IPS-18c (cell line): ENCODE results near the gene AUTS2.

ENCODE experiments used
- H3K4me3 ChIP-seq: 2 replicates; pipeline ENCODE4 v1.7.0; 2013; ENCODE audit warnings: low read depth, mild to moderate bottlenecking, low read length, moderate library complexity; ENCODE audit not compliant: insufficient read depth
- H3K9me3 ChIP-seq: one replicate; pipeline ENCODE4 v1.6.1; 2013; ENCODE audit warnings: mild to moderate bottlenecking, low read length, moderate library complexity; ENCODE audit not compliant: control insufficient read depth, insufficient read depth

The AUTS2 gene

DNA sequence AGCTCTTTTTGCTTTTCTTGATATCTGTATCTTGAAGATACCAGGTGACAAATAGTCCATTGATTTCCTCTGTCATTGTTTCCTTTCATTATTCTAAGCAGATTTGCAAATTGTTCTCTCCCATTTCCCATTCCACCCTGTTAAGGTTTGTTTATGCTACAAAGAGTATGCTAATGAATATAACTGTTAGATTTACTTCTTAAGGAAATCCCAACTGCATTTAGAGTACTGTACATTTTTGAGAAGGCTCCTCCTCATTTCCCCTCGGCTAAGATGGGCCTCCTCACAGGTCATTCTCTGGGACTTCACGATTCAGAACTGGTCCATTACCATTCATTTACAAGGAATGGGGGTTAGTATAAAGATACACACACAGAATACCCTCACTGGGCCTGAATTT lies 15.6 kb downstream of the AUTS2 start:
- no peaks in the 10 kb centered on the region for H3K9me3 ChIP-seq
- no peak overlapping the region for H3K4me3 ChIP-seq

- Histone ChIP-seq H3K9me3 (no peaks in the 10 kb centered on the region), H3K4me3 (no peak overlapping the region)
These were observed 17.4 kb downstream of the AUTS2 start for GRCh38 chr7:69615685-69616084.

DNA sequence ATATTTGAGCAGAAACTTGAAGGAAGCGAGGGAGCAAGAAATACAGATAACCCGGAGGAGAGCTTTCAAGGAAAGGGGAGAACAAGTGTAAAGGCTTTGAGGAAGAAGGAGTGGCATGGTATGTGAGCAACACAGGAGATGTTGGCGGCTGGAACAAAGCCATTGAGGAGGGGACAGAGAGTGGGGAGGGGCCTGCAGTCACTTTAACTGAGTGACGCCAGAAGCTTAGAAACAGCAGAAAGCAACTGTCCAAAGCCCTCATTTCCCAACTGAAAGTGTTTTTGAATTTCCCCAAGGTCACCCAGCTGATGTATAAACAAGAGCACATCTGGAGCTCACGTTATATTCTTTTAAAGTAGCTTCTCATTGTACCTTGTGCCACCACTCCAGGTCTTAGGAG lies 19.1 kb downstream of the AUTS2 start:
- H3K4me3 ChIP-seq = no peak overlapping the region

DNA sequence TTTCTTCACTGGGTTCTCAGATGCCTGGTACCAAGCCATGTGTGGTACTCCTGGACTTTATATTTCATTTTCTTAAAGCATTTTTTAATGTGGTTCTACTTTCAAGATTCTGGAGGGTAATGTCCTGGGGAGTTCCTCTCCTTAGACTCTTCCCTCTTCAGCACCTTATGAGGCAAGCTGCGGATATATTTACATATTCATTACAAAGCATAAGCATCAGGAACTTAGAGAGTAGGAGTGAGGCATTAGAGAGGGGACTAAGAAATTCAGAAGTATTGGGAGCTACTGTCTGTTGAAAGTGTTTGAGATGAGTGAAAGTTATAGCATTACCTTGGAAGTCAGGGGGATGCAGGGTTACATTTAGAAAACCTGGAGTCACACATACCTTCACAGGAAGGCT lies 20.8 kb downstream of the AUTS2 start:
- Histone ChIP-seq H3K4me3 (no peak overlapping the region), H3K9me3 (no peaks in the 10 kb centered on the region)

More for the DNA sequence above, 19.1 kb downstream of the AUTS2 start:
- H3K9me3 ChIP-seq = no peaks in the 10 kb centered on the region

GRCh38 chr7:69619635-69620034 lies 21.4 kb downstream of the AUTS2 start:
- no peaks in the 10 kb centered on the region for H3K9me3 ChIP-seq
- H3K4me3 ChIP-seq = no peak overlapping the region

DNA sequence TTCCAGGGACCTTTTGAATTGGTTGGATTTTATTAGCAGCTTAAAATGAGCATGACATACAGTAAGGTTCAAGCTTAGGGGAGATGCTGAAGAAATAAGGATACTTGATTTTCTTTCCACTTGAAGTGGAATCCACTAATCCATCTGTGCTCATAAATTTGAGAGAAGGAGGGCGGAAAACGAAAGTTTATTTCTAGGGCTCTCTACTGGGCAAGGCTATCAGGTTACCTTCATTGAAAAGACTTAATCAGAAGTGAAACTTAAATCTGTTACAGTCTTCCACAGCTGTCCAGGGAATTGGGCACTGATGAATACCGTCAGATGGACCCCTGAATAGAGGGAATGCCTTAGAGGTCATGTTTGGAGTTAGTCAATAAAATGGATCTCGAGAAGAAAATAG lies 21.8 kb downstream of the AUTS2 start:
- H3K9me3 ChIP-seq = no peaks in the 10 kb centered on the region
- no peak overlapping the region for H3K4me3 ChIP-seq

- H3K9me3 ChIP-seq = no peaks in the 10 kb centered on the region
- H3K4me3 ChIP-seq = no peak overlapping the region
These were observed 22.4 kb downstream of the AUTS2 start for GRCh38 chr7:69620650-69621049.

DNA sequence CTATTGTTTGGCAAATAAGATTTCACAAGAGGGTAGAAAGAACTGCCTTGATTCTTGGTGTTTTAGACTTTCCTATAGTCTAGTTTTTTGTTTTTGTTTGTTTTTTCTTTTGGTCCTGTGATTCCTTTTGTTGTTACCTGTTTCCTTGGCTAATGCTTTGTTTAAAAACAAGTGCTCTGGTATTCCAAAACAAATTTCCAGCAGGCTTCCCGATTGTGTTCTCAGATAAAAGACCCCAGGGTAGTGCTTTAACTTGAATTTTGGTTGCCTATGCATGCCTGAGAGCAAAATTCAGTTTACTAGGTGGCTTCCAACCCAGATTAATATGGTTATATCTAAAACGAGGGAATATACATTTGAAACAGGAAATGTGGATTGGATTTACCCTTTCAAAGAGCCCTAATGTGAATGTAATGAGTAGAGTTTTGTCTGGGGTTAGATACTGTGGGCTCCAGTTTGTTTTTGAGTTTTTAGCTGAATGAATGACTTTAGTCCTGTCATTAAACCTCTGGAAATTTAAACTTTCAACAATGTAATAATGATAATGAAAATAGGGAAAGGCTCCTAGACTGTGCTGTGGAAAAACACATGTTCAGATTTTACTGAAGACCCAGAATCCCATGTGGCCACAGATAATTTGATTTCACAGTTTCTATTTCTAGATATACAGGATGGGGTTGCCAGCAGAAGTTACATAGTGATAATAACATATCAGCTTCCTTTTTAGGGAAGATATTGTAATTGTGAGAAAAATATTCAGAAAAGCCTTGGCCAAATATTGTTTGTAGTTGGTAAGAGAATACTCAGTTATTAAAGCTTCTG lies 23.9 kb downstream of the AUTS2 start:
- H3K4me3 ChIP-seq = no peak overlapping the region
- H3K9me3 ChIP-seq = no peaks in the 10 kb centered on the region

GRCh38 chr7:69622960-69623359 lies 24.7 kb downstream of the AUTS2 start:
- H3K9me3 ChIP-seq = no peaks in the 10 kb centered on the region
- no peak overlapping the region for H3K4me3 ChIP-seq

- H3K9me3 ChIP-seq = peaks cover 2% of the 10 kb centered on the region
These were observed 26.4 kb downstream of the AUTS2 start for GRCh38 chr7:69624435-69625230.

GRCh38 chr7:69625238-69625637 lies 27.0 kb downstream of the AUTS2 start:
- peaks cover 2% of the 10 kb centered on the region for H3K9me3 ChIP-seq
- no peak overlapping the region for H3K4me3 ChIP-seq

More at GRCh38 chr7:69624435-69625230, 26.4 kb downstream of the AUTS2 start:
- no peak overlapping the region for H3K4me3 ChIP-seq

DNA sequence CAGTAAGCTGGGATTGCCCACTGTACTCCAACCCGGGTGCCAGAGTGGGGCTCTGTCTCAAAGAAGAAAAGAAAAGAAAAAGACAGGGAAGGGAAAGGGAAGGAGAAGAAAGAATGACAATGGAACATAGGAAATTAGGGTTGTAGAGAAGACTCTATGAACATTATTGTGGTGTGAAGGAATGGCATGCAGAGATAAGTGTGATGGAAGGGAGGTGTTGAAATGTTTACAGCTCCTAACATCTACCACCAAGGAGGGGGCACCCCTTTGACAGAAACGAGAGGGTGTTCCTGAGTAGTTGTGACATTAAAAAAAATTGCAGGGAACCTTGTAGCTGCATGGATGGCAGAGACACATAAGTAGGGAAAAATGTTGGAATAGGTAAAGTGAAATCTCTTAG lies 27.5 kb downstream of the AUTS2 start:
- peaks cover 2% of the 10 kb centered on the region for H3K9me3 ChIP-seq
- no peak overlapping the region for H3K4me3 ChIP-seq

DNA sequence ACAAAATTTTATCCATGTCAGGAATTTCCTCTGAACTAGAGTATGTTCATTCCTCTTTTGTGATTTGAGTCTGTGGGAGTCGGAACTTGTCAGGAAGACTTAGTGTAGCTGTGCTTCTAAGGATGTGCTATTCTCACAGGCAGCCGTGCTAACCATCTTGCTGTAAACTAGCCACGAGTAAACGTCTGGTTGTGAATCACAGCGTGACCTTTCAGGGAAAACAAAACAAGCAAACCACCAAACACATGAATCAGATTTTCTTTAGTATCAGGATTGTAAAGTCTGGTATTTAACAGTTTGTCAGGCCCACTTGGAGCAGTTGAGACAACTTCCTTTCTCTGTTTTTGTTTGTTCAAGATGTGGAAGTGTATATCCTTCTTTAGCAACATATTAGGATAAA lies 32.0 kb downstream of the AUTS2 start:
- H3K9me3 ChIP-seq = peaks cover 2% of the 10 kb centered on the region
- H3K4me3 ChIP-seq = no peak overlapping the region

DNA sequence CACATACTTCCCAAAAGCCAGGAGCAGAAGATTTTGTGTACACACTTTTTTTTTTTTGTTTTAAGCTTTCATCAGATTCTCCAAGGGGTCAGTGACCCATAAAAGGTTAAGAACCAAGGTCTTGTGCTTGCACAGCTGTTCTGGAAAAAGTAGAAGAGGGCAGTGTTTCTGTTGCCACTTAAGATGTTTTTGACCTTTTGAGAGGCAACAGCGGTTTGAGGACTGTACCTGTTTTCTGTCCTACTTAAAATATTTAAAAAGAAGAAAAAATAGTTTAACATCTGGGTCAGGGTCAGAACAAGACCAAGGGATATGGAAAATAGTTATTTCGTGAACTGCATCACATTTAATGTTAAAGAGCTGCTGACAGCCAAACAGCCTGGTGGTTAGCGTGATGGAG lies 32.9 kb downstream of the AUTS2 start:
- Histone ChIP-seq H3K9me3 (peaks cover 2% of the 10 kb centered on the region), H3K4me3 (no peak overlapping the region)

GRCh38 chr7:69632280-69632679 lies 34.0 kb downstream of the AUTS2 start:
- H3K9me3 ChIP-seq = peaks cover 2% of the 10 kb centered on the region
- H3K4me3 ChIP-seq = no peak overlapping the region

GRCh38 chr7:69633122-69633831 lies 35.0 kb downstream of the AUTS2 start:
- peaks cover 2% of the 10 kb centered on the region for H3K9me3 ChIP-seq
- H3K4me3 ChIP-seq = no peak overlapping the region

GRCh38 chr7:69635555-69636185 lies 37.4 kb downstream of the AUTS2 start:
- H3K4me3 ChIP-seq = no peak overlapping the region
- H3K9me3 ChIP-seq = no peaks in the 10 kb centered on the region
